DND-41 (cell line): Measurements from ENCODE around the gene SDHA.

Experiments
- CTCF ChIP-seq: IDR thresholded peaks from 2 replicates; pipeline ENCODE4 v1.5.1; 2012; ENCODE audit warnings: borderline replicate concordance, low read length, moderate library complexity, mild to moderate bottlenecking; ENCODE audit not compliant: poor library complexity, severe bottlenecking; ENCODE audit errors: extremely low read depth
- EZH2 ChIP-seq: IDR thresholded peaks from 3 replicates; pipeline ENCODE4 v1.6.1; 2012; ENCODE audit warnings: borderline replicate concordance, low read depth, mild to moderate bottlenecking, moderate library complexity, low read length, inconsistent platforms; ENCODE audit not compliant: severe bottlenecking

- TF ChIP-seq EZH2 (no peak), CTCF (no peak)
Observed at GRCh38 chr5:199950-200645, 18.0 kb upstream of the SDHA start.
